Spleen (tissue), 7 donors: ENCODE results near the gene BLZF1.

Source experiments
- POLR2AphosphoS5 ChIP-seq, 3 donors: sonication (generic); formaldehyde crosslinking; IDR thresholded peaks; one replicate each; pipeline ENCODE4 v1.5.1; 2017; ENCODE audit warnings: antibody characterized with exemption in 3 of 3
- TF ChIP-seq, protein P1 (sequence below), 11 experiments: fragments of 200-600 bp in 7 of 11; fragments of 450-650 bp in 4 of 11; sonication (generic) in 4 of 11; IDR thresholded peaks in 8 of 11; conservative IDR thresholded peaks in 3 of 11; 1 replicate in 7 of 11; 2 replicates in 4 of 11; pipeline versions ENCODE4 v1.4.0 to v1.8.0; 2016 to 2021; ENCODE audit warnings: antibody characterized with exemption in 11 of 11, inconsistent platforms in 4 of 11, mild to moderate bottlenecking in 1 of 11
- donor health status: DM: no; HTN: no; CAD: no; lungs with moderate emphysema.
- donor health status: DM: no; HTN: no; CAD: no.
- donor health status: DM: no; HTN: no; CAD: no.

- TF ChIP-seq, protein P1, sequence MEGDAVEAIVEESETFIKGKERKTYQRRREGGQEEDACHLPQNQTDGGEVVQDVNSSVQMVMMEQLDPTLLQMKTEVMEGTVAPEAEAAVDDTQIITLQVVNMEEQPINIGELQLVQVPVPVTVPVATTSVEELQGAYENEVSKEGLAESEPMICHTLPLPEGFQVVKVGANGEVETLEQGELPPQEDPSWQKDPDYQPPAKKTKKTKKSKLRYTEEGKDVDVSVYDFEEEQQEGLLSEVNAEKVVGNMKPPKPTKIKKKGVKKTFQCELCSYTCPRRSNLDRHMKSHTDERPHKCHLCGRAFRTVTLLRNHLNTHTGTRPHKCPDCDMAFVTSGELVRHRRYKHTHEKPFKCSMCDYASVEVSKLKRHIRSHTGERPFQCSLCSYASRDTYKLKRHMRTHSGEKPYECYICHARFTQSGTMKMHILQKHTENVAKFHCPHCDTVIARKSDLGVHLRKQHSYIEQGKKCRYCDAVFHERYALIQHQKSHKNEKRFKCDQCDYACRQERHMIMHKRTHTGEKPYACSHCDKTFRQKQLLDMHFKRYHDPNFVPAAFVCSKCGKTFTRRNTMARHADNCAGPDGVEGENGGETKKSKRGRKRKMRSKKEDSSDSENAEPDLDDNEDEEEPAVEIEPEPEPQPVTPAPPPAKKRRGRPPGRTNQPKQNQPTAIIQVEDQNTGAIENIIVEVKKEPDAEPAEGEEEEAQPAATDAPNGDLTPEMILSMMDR (IDR thresholded peaks at IDR 0.05 in 8 of 11, conservative IDR thresholded peaks at IDR 0.05 in 3 of 11), result no peak
- no peak for TF ChIP-seq POLR2AphosphoS5 (IDR thresholded peaks at IDR 0.05)
These were observed 45.9 kb upstream of the BLZF1 start for GRCh38 chr1:169322138-169322537.
